Placental pericyte (primary cell): ENCODE data around the gene C1QTNF7. TPM values are rescaled to one million over a fixed set of nuclear protein-coding genes. Genes with fewer than 3 reads are reported as not detected.

Experiments
- small RNA-seq: library from RNA; depleted of rRNA; stranded (forward); fragments of <200 nt; gene quantifications from one replicate; pipeline ENCODE3, GENCODE V24; 2012; ENCODE audit warnings: low replicate concordance
- total RNA-seq: library from RNA; depleted of rRNA; stranded (reverse); fragments of >200 nt; gene quantifications from 2 replicates; pipeline ENCODE4 v1.2.3, GENCODE V29; 2012

C1QTNF7 gene, protein sequence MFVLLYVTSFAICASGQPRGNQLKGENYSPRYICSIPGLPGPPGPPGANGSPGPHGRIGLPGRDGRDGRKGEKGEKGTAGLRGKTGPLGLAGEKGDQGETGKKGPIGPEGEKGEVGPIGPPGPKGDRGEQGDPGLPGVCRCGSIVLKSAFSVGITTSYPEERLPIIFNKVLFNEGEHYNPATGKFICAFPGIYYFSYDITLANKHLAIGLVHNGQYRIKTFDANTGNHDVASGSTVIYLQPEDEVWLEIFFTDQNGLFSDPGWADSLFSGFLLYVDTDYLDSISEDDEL
- 0.22 and 0.72 TPM in 2 replicates for total RNA-seq

DNA sequence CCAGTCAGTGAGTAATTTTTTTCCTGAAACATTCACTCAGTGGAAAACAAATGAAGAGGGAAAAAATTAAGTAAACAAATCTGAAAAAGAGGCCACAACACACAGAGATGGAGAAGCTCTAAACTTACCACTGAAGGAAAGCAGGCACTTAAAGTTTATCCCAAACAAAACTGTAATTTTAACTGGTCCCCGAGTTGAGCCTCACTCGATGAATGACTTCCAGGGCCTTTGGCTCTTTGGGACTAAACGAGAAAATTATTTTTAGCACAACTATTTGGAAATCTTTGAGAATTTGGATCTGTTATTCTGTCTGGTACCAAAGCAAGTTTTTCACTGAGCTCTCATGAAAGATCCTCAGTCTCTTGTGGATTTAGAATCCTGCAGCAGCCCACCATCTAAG lies at the start of gene C1QTNF7:
TSS of gene C1QTNF7 (plus strand) at position 333 of the 400 bp plus-strand sequence. CDS start 7,711 bp downstream, outside the sequence.

DNA sequence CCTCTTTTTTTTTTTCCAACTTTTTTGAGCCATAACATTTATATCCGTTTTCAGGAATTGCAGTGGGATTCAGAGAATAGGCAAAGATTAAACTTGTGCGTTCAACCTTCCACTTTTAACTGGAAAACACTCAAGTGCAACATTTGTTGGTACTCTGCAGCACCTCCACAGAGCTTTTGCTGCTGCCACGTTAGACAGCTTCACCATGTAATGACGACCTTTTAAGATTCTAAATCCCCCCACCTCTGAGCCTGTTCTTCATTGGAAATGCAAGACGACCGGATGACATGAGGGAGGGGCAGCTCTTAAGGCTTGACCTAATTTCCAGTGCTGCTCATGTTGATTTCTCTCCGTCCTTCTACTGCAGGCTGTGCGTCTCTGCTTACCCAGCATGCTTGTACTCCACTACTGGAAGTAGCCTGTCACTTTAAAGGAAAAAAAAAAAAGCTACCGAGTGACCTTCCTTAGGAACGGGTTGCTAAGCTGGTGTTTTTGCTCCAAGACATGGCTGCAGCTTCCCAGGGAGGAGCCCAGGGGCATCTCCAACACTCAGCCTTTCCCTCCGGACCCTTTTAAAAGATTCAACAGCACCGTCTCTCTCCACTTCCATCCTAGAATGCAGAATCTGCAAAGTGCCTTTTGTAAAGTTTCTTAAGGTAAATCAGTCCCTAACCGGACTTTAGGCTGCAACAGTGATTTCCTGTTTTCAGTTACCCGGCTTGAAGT lies 41.7 kb downstream of the C1QTNF7 start, which contains the start of gene CC2D2A:
TSS of gene CC2D2A (plus strand) at position 481 of the 726 bp plus-strand sequence. CDS start 6,051 bp downstream, outside the sequence.

Small RNA genes lying within 50 kb of the gene (small RNA-seq; reads per million reads assigned to genes)
- not detected for gene AC007016.1

Other genes starting within 250 kb of the C1QTNF7 start
- gene CC2D2A, start 41.8 kb downstream of the C1QTNF7 start, total RNA-seq = 18.6 and 18.8 TPM in 2 replicates
- 96.1 and 109 TPM in 2 replicates for gene FBXL5, start 227.3 kb downstream of the C1QTNF7 start, total RNA-seq